ENCODE measurements around the gene MORN2.

DNA sequence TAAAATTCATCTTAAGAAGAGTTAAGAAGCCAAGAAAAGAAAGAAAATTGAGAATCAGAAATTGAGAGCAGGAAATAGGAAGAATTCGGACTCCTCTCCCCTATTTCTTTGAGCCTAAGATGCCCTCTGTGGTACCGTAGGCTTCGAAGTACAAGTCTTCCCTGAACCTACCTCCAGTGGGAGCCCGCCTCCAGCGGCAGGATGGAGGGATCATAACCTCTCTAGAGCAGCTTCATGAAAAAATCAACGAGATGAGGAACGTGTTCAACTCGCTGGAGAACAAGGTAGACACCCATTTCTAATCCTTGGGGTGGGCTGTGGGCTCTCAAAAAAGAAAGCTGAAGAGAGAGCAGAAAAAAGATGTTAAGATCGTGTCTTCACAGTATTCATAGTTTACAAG is 50.2 kb downstream of the MORN2 start:
- TF ChIP-seq, protein P1, sequence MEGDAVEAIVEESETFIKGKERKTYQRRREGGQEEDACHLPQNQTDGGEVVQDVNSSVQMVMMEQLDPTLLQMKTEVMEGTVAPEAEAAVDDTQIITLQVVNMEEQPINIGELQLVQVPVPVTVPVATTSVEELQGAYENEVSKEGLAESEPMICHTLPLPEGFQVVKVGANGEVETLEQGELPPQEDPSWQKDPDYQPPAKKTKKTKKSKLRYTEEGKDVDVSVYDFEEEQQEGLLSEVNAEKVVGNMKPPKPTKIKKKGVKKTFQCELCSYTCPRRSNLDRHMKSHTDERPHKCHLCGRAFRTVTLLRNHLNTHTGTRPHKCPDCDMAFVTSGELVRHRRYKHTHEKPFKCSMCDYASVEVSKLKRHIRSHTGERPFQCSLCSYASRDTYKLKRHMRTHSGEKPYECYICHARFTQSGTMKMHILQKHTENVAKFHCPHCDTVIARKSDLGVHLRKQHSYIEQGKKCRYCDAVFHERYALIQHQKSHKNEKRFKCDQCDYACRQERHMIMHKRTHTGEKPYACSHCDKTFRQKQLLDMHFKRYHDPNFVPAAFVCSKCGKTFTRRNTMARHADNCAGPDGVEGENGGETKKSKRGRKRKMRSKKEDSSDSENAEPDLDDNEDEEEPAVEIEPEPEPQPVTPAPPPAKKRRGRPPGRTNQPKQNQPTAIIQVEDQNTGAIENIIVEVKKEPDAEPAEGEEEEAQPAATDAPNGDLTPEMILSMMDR (conservative IDR thresholded peaks at IDR 0.05; ENCODE audit: low read length) = no peak
- TF ChIP-seq EZH2phosphoT487 (IDR thresholded peaks at IDR 0.05; ENCODE audit: borderline replicate concordance, low read depth, low read length) = no peak

Data from OCI-LY7 (cell line).